Hepatocyte (in vitro differentiated cells): ENCODE results near the gene MEF2C.

Source experiments
- CTCF ChIP-seq: fragments of 200-600 bp; sonication (generic); IDR thresholded peaks from 2 replicates; pipeline ENCODE4 v1.5.1; 2016; ENCODE audit warnings: antibody characterized with exemption, mild to moderate bottlenecking; ENCODE audit not compliant: poor library complexity
- EZH2 ChIP-seq: fragments of 200-600 bp; sonication (generic); IDR thresholded peaks from 2 replicates; pipeline ENCODE4 v1.6.1; 2016; ENCODE audit warnings: antibody characterized with exemption, mild to moderate bottlenecking, borderline replicate concordance

DNA sequence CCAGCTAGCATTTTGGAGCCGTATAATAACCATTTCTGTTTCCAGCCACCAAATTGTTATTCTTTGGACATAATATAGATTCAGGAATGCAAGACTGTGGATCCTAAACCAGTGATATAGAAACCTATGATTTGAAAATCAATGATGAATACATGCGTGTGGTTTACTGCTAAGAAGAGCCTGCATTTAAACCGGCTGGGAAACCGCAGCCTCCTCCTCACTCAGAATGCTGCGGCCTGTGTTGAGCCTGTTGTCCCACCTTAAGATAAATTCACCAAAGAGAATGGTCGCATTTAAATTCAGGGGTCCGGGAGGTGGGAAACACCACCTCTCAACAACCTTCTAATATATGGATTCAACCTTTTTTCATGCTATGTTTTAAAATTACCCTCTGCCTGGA is 148.0 kb downstream of the MEF2C start:
- no peak for TF ChIP-seq CTCF
- no peak for TF ChIP-seq EZH2
